Measurements from ENCODE around the gene ATP4B.

The ATP4B gene

DNA sequence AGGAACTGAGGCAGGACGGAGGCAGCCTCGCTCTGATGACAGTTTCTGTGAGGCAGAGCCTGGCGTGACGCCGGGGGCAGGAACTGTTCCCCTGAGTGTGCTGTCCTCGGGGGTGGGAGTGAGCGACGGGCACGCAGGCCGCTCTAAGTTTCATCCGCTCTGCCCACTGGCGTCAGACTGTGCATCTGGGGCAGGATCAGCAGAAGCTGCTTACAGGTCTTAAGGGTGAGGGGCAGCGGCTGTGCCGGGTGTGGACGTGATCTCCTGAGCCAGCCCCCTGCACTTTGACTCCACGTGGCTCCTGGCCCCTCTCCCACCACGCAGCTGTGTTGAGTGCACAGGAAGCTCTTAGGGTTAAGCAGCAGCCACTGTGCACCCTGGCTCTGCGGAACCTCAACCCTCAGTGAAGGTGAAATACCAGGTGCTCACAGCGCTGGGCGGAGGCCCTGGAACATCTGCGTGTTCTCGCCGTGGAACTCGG is 10.5 kb upstream of the ATP4B start:
- DNase-seq (ENCODE audit: low read depth): no peak
- TF ChIP-seq, protein P1, sequence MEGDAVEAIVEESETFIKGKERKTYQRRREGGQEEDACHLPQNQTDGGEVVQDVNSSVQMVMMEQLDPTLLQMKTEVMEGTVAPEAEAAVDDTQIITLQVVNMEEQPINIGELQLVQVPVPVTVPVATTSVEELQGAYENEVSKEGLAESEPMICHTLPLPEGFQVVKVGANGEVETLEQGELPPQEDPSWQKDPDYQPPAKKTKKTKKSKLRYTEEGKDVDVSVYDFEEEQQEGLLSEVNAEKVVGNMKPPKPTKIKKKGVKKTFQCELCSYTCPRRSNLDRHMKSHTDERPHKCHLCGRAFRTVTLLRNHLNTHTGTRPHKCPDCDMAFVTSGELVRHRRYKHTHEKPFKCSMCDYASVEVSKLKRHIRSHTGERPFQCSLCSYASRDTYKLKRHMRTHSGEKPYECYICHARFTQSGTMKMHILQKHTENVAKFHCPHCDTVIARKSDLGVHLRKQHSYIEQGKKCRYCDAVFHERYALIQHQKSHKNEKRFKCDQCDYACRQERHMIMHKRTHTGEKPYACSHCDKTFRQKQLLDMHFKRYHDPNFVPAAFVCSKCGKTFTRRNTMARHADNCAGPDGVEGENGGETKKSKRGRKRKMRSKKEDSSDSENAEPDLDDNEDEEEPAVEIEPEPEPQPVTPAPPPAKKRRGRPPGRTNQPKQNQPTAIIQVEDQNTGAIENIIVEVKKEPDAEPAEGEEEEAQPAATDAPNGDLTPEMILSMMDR (IDR thresholded peaks at IDR 0.05; ENCODE audit: insufficient read depth, low read depth, low read length, missing control alignments): no peak
- no peak overlapping the region for H3K4me3 ChIP-seq (ENCODE audit: low read length)

DNA sequence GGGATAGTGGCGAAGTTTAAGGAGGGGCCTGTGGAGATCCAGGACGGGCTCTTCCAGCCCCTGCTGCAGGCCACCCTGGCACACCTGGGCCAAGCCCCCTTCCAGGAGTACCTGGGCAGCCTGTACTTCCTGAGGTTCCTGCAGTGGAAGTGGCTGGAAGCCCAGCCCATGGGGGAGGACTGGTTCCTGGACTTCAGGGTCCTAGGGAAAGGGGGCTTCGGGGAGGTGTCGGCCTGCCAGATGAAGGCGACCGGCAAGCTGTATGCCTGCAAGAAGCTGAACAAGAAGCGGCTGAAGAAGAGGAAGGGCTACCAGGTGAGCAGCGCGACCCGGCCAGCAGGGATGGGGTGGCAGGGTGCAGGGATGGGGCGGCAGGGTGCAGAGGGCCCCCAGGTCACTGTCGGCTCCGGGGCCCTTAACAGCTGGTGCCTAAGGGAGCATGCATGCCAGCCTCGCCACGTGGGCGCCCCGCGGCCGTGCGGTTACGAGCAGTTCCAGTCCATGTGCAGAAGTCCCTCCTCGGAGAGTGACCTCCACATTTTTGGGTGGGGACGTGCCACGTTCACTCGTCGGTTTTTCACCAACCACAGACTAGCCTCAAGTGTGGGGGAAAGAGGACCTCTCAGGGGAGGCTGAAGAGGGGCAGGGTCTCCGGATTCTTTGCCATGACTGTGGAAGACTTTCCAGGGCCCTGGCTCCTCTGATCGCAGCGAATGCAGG is 9.9 kb upstream of the ATP4B start:
- no peak overlapping the region for H3K4me3 ChIP-seq (ENCODE audit: low read length)
- TF ChIP-seq, protein P1 (IDR thresholded peaks at IDR 0.05; ENCODE audit: insufficient read depth, low read depth, low read length, missing control alignments): no peak
- no peak for DNase-seq (ENCODE audit: low read depth)

DNA sequence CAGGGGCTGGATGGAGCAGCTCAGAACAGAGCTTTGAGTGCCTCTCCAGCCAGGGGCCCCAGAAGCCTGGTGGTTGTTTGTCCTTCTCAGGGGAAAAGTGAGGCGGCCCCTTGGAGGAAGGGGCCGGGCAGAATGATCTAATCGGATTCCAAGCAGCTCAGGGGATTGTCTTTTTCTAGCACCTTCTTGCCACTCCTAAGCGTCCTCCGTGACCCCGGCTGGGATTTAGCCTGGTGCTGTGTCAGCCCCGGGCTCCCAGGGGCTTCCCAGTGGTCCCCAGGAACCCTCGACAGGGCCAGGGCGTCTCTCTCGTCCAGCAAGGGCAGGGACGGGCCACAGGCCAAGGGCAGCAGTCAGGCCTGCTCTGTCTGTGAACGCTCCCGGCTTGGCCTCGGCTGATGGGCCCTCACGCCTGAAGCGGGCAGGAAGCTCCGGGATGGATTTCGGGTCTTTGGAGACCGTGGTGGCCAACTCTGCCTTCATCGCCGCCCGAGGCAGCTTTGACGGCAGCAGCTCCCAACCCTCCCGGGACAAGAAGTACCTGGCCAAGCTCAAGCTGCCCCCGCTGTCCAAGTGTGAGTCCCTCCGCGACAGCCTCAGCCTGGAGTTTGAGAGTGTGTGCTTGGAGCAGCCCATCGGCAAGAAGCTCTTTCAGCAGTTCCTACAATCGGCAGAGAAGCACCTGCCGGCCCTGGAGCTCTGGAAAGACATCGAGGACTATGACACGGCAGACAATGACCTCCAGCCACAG is 9.1 kb upstream of the ATP4B start, which contains the start of gene GRK1:
TSS of gene GRK1 (plus strand) at position 269 of the 751 bp plus-strand sequence. CDS start at position 437, 168 bp downstream.
- no peak within 1 kb of the TSS for H3K4me3 ChIP-seq (ENCODE audit: low read length)
- no peak for DNase-seq (ENCODE audit: low read depth)
- TF ChIP-seq, protein P1 (IDR thresholded peaks at IDR 0.05; ENCODE audit: insufficient read depth, low read depth, low read length, missing control alignments): no peak

DNA sequence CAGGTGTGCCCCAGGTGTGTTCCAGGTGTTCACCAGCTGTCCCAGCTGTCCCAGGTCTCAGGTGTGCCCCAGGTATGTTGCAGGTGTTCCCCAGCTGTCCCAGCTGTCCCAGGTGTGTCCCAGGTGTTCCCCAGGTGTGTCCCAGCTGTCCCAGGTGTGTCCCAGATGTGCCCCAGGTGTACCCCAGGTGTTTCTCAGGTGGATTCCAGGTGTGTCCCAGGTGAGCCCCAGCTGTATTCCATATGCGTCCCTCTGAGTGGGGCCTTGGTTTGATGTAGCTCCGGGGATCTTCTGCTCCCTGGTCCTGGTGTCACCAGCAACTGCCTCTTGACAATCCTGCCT is 8.3 kb upstream of the ATP4B start:
- H3K4me3 ChIP-seq (ENCODE audit: low read length): no peak overlapping the region
- TF ChIP-seq, protein P1 (IDR thresholded peaks at IDR 0.05; ENCODE audit: insufficient read depth, low read depth, low read length, missing control alignments): no peak
- DNase-seq (ENCODE audit: low read depth): no peak

DNA sequence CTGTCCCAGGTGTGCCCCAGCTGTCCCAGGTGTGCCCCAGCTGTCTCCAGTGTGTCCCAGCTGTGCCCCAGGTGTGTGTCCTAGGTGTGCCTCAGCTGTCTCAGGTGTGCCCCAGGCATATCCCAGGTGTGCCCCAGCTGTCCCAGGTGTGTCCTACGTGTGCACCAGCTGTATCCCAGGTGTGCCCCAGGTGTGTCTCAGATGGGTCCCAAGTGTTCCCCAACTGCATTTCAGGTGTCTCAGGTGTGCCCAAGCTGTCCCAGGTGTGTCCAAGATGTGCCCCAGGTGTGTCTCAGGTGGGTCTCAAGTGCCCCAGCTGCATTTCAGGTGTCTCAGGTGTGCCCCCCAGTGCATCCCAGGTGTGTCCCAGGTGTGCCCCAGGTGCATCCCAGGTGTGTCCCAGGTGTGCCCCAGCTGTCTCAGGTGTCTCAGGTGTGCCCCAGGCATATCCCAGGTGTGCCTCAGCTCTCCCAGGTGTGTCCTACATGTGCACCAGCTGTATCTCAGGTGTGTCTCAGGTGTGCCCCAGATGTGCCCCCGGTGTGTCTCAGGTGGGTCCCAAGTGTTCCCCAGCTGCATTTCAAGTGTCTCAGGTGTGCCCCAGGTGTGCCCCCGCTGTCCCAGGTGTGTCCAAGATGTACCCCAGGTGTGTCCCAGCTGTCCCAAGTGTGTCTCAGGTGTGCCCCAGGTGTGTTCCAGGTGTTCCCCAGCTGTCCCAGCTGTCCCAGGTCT is 7.8 kb upstream of the ATP4B start:
- TF ChIP-seq, protein P1 (IDR thresholded peaks at IDR 0.05; ENCODE audit: insufficient read depth, low read depth, low read length, missing control alignments): no peak
- DNase-seq (ENCODE audit: low read depth): no peak
- no peak overlapping the region for H3K4me3 ChIP-seq (ENCODE audit: low read length)

DNA sequence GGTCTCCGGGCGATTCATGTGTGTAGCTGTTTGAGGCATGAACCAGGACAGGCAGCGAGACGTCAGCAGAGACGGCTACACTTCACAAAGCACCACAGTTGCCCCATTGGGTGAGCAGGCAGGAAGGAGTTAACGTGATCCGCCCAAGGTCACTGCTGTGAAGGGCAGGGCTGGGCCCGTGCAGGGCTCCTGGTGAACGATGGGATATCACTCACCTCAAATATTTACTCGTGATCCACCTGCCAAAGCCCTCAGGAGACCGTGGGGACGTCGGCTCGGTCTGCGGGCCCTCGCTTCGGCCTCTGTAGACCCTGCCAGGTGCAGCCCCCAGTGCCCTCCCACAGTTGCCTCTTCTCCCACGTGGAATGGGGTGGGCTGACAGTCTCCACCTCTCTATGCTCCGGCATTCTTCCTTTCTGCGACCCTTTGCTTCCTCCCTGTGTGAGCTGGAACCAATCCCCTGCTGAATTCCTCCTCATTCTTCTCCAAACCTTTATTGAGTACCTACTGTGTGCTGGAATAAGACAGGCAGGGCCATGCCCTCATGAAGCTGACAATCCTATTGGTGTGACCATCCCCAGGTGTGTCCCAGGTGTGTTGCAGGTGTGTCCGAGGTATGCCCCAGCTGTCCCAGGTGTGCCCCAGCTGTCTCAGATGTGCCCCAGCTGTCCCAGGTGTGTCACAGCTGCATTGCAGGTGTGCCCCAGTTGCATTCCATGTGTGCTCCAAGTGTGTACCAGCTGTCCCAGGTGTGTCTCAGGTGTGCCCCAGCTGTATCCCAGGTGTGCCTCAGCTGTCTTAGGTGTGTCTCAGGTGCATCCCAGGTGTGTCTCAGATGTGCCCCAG is 7.0 kb upstream of the ATP4B start:
- TF ChIP-seq, protein P1 (IDR thresholded peaks at IDR 0.05; ENCODE audit: insufficient read depth, low read depth, low read length, missing control alignments): no peak

More for the DNA sequence above, 7.0 kb upstream of the ATP4B start:
- no peak overlapping the region for H3K4me3 ChIP-seq (ENCODE audit: low read length)
- DNase-seq (ENCODE audit: low read depth): no peak

Measured in epithelial cell of esophagus (primary cell).